HL-60 (cell line): ENCODE data around the gene CACNG4.

Experiments
- CTCF ChIP-seq: IDR thresholded peaks from one replicate; pipeline ENCODE4 v1.5.1; 2011; ENCODE audit warnings: low read length, control low read depth, inconsistent platforms; ENCODE audit not compliant: insufficient read depth
- GABPA ChIP-seq: IDR thresholded peaks from 2 replicates; pipeline ENCODE4 v1.6.1; 2012; ENCODE audit warnings: low read depth
- POLR2AphosphoS5 ChIP-seq: IDR thresholded peaks from 2 replicates; pipeline ENCODE4 v1.6.1; 2012; ENCODE audit warnings: low read depth
- TF ChIP-seq, protein P1 (sequence below): IDR thresholded peaks from 2 replicates; pipeline ENCODE4 v1.6.1; 2012; ENCODE audit warnings: low read depth; ENCODE audit not compliant: insufficient replicate concordance

DNA sequence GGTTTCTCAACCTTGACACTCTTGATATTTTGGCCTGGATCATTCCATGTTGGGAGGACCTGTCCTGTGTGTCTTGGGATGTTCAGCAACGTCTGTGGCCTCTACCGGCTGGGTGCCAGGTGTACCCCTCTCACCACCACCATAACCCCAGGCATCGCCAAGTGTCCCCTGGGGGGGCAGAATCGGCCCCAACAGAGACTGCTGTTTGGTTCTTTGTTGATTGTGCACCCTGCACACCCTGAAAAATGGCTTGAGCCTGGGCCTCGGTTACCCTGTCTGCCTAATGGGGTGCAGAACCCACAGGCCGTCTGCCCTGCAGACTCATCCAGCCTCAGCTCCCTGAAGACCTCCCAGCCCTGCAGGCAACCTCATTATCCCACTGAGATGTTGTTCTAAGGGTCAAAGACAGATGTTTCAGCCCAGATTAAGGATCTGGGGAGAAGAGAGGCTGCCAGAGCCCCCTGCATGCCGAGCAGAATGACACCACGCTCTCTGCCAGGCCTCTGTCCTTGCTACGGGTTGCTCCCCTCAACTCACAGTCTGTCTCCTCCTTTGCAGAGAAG, 89.0 kb downstream of the CACNG4 start:
- TF ChIP-seq CTCF = no peak
- TF ChIP-seq POLR2AphosphoS5 = no peak
- TF ChIP-seq, protein P1, sequence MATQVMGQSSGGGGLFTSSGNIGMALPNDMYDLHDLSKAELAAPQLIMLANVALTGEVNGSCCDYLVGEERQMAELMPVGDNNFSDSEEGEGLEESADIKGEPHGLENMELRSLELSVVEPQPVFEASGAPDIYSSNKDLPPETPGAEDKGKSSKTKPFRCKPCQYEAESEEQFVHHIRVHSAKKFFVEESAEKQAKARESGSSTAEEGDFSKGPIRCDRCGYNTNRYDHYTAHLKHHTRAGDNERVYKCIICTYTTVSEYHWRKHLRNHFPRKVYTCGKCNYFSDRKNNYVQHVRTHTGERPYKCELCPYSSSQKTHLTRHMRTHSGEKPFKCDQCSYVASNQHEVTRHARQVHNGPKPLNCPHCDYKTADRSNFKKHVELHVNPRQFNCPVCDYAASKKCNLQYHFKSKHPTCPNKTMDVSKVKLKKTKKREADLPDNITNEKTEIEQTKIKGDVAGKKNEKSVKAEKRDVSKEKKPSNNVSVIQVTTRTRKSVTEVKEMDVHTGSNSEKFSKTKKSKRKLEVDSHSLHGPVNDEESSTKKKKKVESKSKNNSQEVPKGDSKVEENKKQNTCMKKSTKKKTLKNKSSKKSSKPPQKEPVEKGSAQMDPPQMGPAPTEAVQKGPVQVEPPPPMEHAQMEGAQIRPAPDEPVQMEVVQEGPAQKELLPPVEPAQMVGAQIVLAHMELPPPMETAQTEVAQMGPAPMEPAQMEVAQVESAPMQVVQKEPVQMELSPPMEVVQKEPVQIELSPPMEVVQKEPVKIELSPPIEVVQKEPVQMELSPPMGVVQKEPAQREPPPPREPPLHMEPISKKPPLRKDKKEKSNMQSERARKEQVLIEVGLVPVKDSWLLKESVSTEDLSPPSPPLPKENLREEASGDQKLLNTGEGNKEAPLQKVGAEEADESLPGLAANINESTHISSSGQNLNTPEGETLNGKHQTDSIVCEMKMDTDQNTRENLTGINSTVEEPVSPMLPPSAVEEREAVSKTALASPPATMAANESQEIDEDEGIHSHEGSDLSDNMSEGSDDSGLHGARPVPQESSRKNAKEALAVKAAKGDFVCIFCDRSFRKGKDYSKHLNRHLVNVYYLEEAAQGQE = no peak
- TF ChIP-seq GABPA = no peak
